Prostate gland (tissue), 2 donors: Measurements from ENCODE around the gene SNAP29. TPM values are rescaled to one million over a fixed set of nuclear protein-coding genes. Genes with fewer than 3 reads are reported as not detected.
"Not testable (repeated sequence)": the region's sequence is repeated elsewhere in the genome, so short reads cannot be mapped to it uniquely, and the experiment has no call there.

Source experiments
- DNase-seq: peaks from one replicate; pipeline ENCODE4 v3.0.0-alpha.2; 2019; ENCODE audit warnings: low spot score
- H3K27ac ChIP-seq, 2 donors: fragments of 200-600 bp; sonication (generic); 2 replicates each; pipeline ENCODE4 v1.5.1; 2017 to 2019
- H3K27me3 ChIP-seq: fragments of 200-600 bp; sonication (generic); replicated peaks from 2 replicates; pipeline ENCODE4 v1.5.1; 2019; ENCODE audit not compliant: insufficient read depth
- H3K36me3 ChIP-seq, 2 donors: fragments of 200-600 bp; sonication (generic); 1 replicate in 1 of 2; 2 replicates in 1 of 2; pipeline versions ENCODE4 v1.5.1 to v1.8.1; 2017 to 2019
- H3K4me1 ChIP-seq: fragments of 200-600 bp; sonication (generic); replicated peaks from 2 replicates; pipeline ENCODE4 v1.5.1; 2019
- H3K4me3 ChIP-seq, 2 donors: fragments of 200-600 bp; sonication (generic); 2 replicates each; pipeline ENCODE4 v1.5.1; 2017 to 2019
- H3K9me3 ChIP-seq: fragments of 200-600 bp; sonication (generic); 2 replicates; pipeline ENCODE4 v1.5.1; 2017
- POLR2A ChIP-seq: fragments of 450-650 bp; IDR thresholded peaks from one replicate; pipeline ENCODE4 v1.6.1; 2016; ENCODE audit warnings: antibody characterized with exemption, mild to moderate bottlenecking
- POLR2AphosphoS5 ChIP-seq: sonication (generic); formaldehyde crosslinking; IDR thresholded peaks from one replicate; pipeline ENCODE4 v1.6.1; 2017; ENCODE audit warnings: antibody characterized with exemption
- whole genome bisulfite sequencing: methylation state at CpG from one replicate; pipeline ENCODE4 v1.1.5; 2018; 5-methylcytosine and 5-hydroxymethylcytosine counted together
- intact Hi-C: fragments of 100-400 bp; cut with DNase I; formaldehyde crosslinking; loops from one replicate; pipeline ENCODE4 v1.14.2; 2022
- total RNA-seq, 2 donors: library from RNA; depleted of rRNA; stranded (reverse); fragments of >200 nt; gene quantifications; one replicate each; pipeline ENCODE4 v1.1.0, GENCODE V29; 2016
- TF ChIP-seq, protein P1 (sequence below), 4 experiments: fragments of 200-600 bp in 2 of 4; fragments of 450-650 bp in 2 of 4; sonication (generic) in 2 of 4; IDR thresholded peaks; 1 replicate in 3 of 4; 2 replicates in 1 of 4; pipeline ENCODE4 v1.5.1; 2016 to 2019; ENCODE audit warnings: antibody characterized with exemption in 4 of 4, mild to moderate bottlenecking in 2 of 4, moderate library complexity in 2 of 4

The SNAP29 gene
- total RNA-seq, 2 donors from 2014 or later, result 19.1 to 24.1 TPM

DNA sequence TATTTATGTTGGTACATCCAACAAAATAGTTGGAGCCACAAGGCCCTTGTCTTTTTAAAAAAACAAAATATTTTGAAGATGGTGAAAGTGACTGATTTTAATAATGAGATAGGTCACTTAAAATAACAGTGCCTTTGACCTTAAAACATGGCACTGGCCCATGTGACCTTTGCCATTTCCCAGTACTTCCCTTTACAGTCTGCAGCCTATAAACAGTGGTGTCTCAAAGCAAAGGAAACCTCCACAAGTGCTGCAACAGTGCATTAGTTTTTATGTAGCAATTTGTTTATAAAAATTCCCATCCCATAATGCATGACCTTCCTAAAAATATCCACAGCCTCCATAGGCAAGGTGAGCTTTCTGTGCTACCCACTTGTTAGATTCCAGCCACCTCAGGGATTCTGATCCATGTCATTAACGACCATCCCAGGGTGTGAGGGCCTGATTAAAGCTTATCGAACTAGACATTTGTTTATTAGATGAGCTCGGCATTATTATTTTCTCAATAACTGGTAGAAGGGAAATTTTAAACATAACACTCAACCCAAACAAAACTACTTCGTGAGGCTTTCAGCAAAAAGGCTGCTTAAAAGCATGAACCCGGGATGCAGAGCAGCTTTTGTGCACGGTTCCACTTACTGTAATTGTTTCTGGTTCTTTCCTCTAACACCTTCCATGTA, 30.4 kb downstream of the SNAP29 start:
- 88% methylated on average over 6 of the region's 6 CpGs for WGBS
- no peak overlapping the region for H3K4me3 ChIP-seq
- DNase-seq, result no peak
- no peak overlapping the region for H3K27ac ChIP-seq
- intact Hi-C loops, result no loop called here
- no peak for TF ChIP-seq POLR2A
- TF ChIP-seq POLR2AphosphoS5, result no peak
- TF ChIP-seq, protein P1, sequence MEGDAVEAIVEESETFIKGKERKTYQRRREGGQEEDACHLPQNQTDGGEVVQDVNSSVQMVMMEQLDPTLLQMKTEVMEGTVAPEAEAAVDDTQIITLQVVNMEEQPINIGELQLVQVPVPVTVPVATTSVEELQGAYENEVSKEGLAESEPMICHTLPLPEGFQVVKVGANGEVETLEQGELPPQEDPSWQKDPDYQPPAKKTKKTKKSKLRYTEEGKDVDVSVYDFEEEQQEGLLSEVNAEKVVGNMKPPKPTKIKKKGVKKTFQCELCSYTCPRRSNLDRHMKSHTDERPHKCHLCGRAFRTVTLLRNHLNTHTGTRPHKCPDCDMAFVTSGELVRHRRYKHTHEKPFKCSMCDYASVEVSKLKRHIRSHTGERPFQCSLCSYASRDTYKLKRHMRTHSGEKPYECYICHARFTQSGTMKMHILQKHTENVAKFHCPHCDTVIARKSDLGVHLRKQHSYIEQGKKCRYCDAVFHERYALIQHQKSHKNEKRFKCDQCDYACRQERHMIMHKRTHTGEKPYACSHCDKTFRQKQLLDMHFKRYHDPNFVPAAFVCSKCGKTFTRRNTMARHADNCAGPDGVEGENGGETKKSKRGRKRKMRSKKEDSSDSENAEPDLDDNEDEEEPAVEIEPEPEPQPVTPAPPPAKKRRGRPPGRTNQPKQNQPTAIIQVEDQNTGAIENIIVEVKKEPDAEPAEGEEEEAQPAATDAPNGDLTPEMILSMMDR (IDR thresholded peaks at IDR 0.05), result no peak
- no peaks in the 10 kb centered on the region for H3K27me3 ChIP-seq
- peaks cover 2% of the 10 kb centered on the region for H3K4me1 ChIP-seq
- H3K36me3 ChIP-seq, result no peaks in the 10 kb centered on the region
- H3K9me3 ChIP-seq, result no peaks in the 10 kb centered on the region

DNA sequence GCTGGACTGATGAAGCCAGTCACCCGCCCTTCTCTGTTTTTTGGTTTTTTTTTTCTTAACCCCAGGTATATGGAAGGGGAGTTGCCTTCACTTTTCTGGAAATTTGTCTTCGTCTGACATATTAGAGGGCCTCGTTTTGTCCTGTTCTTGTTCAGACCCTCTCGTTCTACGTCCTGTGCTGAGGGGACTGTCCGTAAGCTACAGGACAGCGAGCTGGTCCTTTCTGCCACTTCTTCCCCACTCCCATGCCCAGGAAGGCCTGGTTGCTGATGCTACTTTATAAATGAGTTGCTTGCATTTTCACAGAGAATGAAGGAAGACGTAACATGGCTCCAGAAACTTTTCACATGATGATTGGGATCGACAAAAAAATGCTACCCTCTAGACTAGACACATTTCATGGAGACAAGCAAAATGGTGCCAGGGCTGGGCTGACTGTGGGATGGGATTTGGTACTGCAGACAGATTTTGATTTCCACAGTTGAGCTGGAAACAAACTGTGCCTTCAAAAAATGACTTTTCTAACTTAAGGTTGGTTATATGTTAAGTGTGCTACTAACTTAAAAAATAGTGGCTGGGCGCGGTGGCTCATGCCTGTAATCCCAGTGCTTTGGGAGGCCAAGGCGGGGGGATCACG, 31.2 kb downstream of the SNAP29 start:
- Histone ChIP-seq H3K36me3 (no peaks in the 10 kb centered on the region), H3K9me3 (no peaks in the 10 kb centered on the region), H3K4me3 (no peak overlapping the region), H3K4me1 (peaks cover 2% of the 10 kb centered on the region), H3K27ac (no peak overlapping the region), H3K27me3 (no peaks in the 10 kb centered on the region)
- intact Hi-C loops, result no loop called here
- DNase-seq, result no peak
- 95% methylated on average over 13 of the region's 13 CpGs for WGBS
- TF ChIP-seq, protein P1 (IDR thresholded peaks at IDR 0.05), result no peak
- TF ChIP-seq POLR2AphosphoS5, result no peak
- TF ChIP-seq POLR2A, result no peak

DNA sequence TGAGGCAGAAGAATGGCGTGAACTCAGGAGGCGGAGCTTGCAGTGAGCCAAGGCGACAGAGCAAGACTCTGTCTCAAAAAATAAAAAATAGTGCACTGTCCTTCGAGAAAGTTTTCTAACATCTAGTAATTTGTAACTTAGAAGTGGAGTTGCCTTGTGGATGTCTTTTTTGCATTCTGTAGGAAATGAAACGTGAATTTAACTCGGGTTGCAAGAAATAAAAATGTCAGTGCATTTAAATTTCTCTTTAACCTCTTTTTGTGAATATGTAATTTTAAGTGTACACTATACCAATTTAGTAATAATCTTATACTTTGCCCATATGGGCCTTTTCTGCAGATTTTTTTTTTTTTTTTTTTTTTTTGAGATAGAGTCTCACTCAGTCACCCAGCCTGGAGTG, 32.2 kb downstream of the SNAP29 start:
- Histone ChIP-seq H3K27ac (no peak overlapping the region), H3K4me3 (no peak overlapping the region), H3K36me3 (no peaks in the 10 kb centered on the region), H3K9me3 (no peaks in the 10 kb centered on the region), H3K4me1 (no peaks in the 10 kb centered on the region), H3K27me3 (no peaks in the 10 kb centered on the region)
- intact Hi-C loops, result no loop called here
- DNase-seq, result no peak
- WGBS, result 96% methylated on average over 6 of the region's 6 CpGs
- TF ChIP-seq, protein P1 (IDR thresholded peaks at IDR 0.05), result no peak
- TF ChIP-seq POLR2AphosphoS5 (no peak), POLR2A (no peak)

DNA sequence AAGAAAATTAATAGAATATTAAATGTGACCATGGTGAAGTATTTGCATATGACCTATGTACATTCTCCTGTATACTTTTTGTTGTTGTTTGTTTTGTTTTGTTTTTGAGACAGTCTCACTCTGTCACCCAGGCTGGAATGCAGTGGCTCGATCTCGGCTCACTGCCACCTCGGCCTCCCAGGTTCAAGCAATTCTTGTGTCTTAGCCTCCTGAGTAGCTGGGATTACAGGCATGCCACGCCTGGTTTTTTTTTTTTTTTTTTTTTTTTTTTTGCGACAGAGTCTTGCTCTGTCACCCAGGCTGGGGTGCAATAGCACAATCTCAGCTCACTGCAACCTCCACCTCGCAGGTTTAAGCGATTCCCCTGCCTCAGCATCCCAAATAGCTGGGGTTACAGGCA, 38.9 kb downstream of the SNAP29 start:
- H3K36me3 ChIP-seq, intact Hi-C loops, H3K4me1 ChIP-seq, H3K27ac ChIP-seq, H3K27me3 ChIP-seq, H3K9me3 ChIP-seq, H3K4me3 ChIP-seq, DNase-seq: not testable (repeated sequence)
- WGBS, result 90% methylated on average over 7 of the region's 7 CpGs

DNA sequence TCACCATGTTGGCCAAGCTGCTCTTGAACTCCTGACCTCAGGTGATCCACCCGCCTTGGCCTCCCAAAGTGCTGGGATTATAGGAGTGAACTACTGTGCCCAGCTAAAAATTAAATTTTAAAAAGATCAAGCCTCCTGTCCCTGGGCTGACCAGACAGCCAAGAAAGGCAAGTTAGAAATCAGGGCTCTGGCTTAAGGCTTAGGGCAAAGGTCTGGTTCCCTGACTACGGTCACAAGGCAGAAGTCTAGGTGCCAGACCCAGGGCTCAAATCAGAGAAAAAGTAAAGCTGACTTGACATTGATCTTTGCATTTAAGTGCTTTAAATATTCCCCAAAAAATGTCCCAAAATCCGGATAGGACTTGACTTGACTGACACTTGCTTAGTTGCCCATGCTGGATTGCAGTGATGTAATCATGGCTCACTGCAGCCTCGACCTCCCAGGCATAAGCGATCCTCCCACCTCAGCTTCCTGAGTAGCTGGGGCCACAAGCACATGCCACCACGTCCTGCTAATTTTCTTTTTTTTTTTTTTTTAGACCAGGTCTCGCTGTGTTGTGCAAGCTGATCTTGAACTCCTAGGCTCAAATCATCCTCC, 41.1 kb downstream of the SNAP29 start:
- Histone ChIP-seq H3K4me1 (no peaks in the 10 kb centered on the region), H3K27ac (no peak overlapping the region), H3K27me3 (no peaks in the 10 kb centered on the region), H3K36me3 (no peaks in the 10 kb centered on the region), H3K9me3 (no peaks in the 10 kb centered on the region), H3K4me3 (no peak overlapping the region)
- intact Hi-C loops, result loop anchor here (10.0 kb wide), 1 partner anchor 55 kb away; no protein-coding TSS in a partner anchor
- DNase-seq, result no peak
- 80% methylated on average over 7 of the region's 7 CpGs for WGBS
- no peak for TF ChIP-seq POLR2A
- no peak for TF ChIP-seq POLR2AphosphoS5
- TF ChIP-seq, protein P1 (IDR thresholded peaks at IDR 0.05), result no peak

DNA sequence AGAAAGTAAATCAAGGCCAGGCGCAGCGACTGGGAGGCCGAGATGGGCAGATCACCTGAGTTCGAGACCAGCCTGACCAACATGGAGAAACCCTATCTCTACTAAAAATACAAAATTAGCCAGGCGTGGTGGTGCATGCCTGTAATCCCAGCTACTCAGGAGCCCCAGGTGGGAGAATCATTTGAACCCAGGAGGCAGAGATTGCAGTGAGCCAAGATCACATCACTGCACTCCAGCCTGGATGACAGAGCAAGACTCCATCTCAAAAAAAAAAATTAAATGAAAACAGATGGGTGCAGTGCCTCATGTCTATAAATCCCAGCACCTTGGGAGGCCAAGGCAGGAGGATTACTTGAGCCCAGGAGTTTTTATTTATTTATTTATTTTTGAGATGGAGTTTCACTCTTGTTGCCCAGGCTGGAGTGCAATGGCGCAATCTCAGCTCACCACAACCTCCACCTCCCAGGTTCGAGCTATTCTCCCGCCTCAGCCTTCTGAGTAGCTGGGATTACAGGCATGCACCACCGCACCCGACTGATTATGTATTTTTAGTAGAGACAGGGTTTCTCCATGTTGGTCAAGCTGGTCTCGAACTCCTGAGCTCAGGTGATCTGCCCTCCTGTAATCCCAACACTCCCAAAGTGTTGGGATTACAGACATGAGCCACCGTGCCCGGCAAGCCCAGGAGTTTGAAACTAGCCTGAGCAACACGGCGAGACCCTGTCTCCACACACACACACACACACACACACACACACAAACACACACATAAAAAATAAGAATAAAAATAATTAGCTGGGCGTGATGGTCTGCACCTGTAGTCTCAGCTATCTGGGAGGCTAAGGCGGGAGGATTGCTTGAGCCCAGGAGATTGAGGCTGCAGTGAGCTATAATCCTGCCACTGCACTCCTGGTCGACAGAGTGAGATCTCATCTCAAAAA, 42.6 kb downstream of the SNAP29 start:
- H3K27ac ChIP-seq, H3K4me1 ChIP-seq, H3K27me3 ChIP-seq, DNase-seq, H3K4me3 ChIP-seq, H3K9me3 ChIP-seq, H3K36me3 ChIP-seq: not testable (repeated sequence)
- intact Hi-C loops, result loop anchor here (10.0 kb wide), 1 partner anchor 53 kb away; no protein-coding TSS in a partner anchor
- WGBS, result 93% methylated on average over 18 of the region's 18 CpGs
